SH-SY5Y (cell line): Measurements from ENCODE around the gene SERPINE2.

ENCODE experiments used
- GATA2 ChIP-seq: IDR thresholded peaks from 2 replicates; pipeline ENCODE4 v1.6.1; 2011; ENCODE audit warnings: mild to moderate bottlenecking, low read depth, low read length
- GATA3 ChIP-seq: IDR thresholded peaks from 2 replicates; pipeline ENCODE4 v1.6.1; 2011; ENCODE audit warnings: low read depth, mild to moderate bottlenecking, low read length, moderate library complexity

DNA sequence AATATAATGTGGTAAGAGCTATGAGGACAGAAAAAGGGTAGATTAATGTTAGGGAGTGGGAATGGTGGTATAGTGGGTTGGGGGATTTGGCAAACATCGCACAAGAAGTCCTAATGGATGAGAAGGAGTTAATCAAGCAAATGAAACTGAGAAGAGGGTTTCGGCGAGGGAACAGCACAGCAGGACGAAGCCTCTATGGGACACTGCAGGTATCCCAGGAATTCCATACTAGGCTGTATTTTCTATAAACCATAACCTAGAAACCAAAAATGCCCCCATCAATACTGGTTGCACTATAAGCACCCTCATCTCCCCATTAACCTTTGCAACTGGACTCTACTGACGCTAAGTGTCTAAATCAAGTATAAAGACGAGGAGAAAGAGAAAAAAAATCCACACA is 104.2 kb downstream of the SERPINE2 start:
- TF ChIP-seq GATA3: no peak
- TF ChIP-seq GATA2: no peak
